GM23338 (cell line): ENCODE measurements around the gene TGDS. TPM values are rescaled to one million over a fixed set of nuclear protein-coding genes. Genes with fewer than 3 reads are reported as not detected.

Experiments used
- ATAC-seq: fragments of 200-7000 bp; cut with Tn5 transposase; 3 replicates; pipeline ENCODE4 v1.9.1; 2020
- DNase-seq: peaks from one replicate; pipeline ENCODE4 v3.0.0-alpha.2; 2015; ENCODE audit warnings: low spot score
- H2AFZ ChIP-seq: fragments of 200-600 bp; sonication (generic); 2 replicates; pipeline ENCODE4 v1.8.0; 2016; ENCODE audit warnings: antibody characterized with exemption, mild to moderate bottlenecking, moderate library complexity
- H3F3A ChIP-seq: fragments of 200-600 bp; sonication (generic); replicated peaks from 2 replicates; pipeline ENCODE4 v1.8.0; 2017; ENCODE audit warnings: antibody characterized with exemption, mixed run types, low read depth
- H3K27ac ChIP-seq: fragments of 200-600 bp; sonication (generic); 2 replicates; pipeline ENCODE4 v1.6.1; 2016; ENCODE audit warnings: low read depth
- H3K27me3 ChIP-seq: fragments of 200-600 bp; sonication (generic); 2 replicates; pipeline ENCODE4 v1.8.0; 2016; ENCODE audit warnings: mild to moderate bottlenecking, mixed run types, moderate library complexity; ENCODE audit not compliant: insufficient read depth
- H3K36me3 ChIP-seq: fragments of 200-600 bp; sonication (generic); 2 replicates; pipeline ENCODE4 v1.8.0; 2016; ENCODE audit warnings: mild to moderate bottlenecking; ENCODE audit not compliant: insufficient read depth
- H3K4me1 ChIP-seq: fragments of 200-600 bp; sonication (generic); 2 replicates; pipeline ENCODE4 v1.8.0; 2016; ENCODE audit warnings: mild to moderate bottlenecking, moderate library complexity; ENCODE audit not compliant: insufficient read depth
- H3K4me2 ChIP-seq: fragments of 200-600 bp; sonication (generic); 2 replicates; pipeline ENCODE4 v1.7.1; 2017; ENCODE audit warnings: mixed run types
- H3K4me3 ChIP-seq: fragments of 200-600 bp; sonication (generic); 2 replicates; pipeline ENCODE4 v1.6.1; 2016; ENCODE audit warnings: mixed run types
- H3K79me2 ChIP-seq: fragments of 200-600 bp; sonication (generic); replicated peaks from 2 replicates; pipeline ENCODE4 v1.8.0; 2017; ENCODE audit warnings: mild to moderate bottlenecking; ENCODE audit not compliant: insufficient read depth
- H3K9me2 ChIP-seq: fragments of 200-600 bp; sonication (generic); 2 replicates; pipeline ENCODE4 v1.8.0; 2017; ENCODE audit not compliant: insufficient read depth
- H4K20me1 ChIP-seq: fragments of 200-600 bp; sonication (generic); replicated peaks from 2 replicates; pipeline ENCODE4 v1.8.0; 2017; ENCODE audit warnings: mild to moderate bottlenecking; ENCODE audit not compliant: insufficient read depth
- H3K27ac Mint-ChIP-seq: 2 replicates; pipeline ENCODE4 v1.8.0; 2020; ENCODE audit warnings: inconsistent platforms, mild to moderate bottlenecking, moderate library complexity, mixed read lengths
- H3K27me3 Mint-ChIP-seq: 3 replicates; pipeline ENCODE4 v1.8.0; 2022; ENCODE audit warnings: low read depth, mild to moderate bottlenecking, moderate library complexity, mixed read lengths, inconsistent platforms; ENCODE audit not compliant: insufficient read depth, poor library complexity
- H3K36me3 Mint-ChIP-seq: 3 replicates; pipeline ENCODE4 v1.8.0; 2021; ENCODE audit warnings: low read depth, mild to moderate bottlenecking, inconsistent platforms, moderate library complexity, mixed read lengths
- H3K4me1 Mint-ChIP-seq: 3 replicates; pipeline ENCODE4 v1.8.0; 2020; ENCODE audit warnings: mild to moderate bottlenecking, inconsistent platforms, mixed read lengths
- H3K4me3 Mint-ChIP-seq: 3 replicates; pipeline ENCODE4 v1.8.0; 2021; ENCODE audit warnings: moderate library complexity, mild to moderate bottlenecking, inconsistent platforms, mixed read lengths
- H3K9me3 Mint-ChIP-seq: 3 replicates; pipeline ENCODE4 v1.8.0; 2020; ENCODE audit warnings: moderate library complexity, mild to moderate bottlenecking, inconsistent platforms, mixed read lengths
- CREB1 ChIP-seq: fragments of 250-450 bp; sonication (Bioruptor Pico); IDR thresholded peaks from 2 replicates; pipeline ENCODE4 v1.5.0; 2020; ENCODE audit warnings: low read depth, mild to moderate bottlenecking, moderate library complexity
- CTCF ChIP-seq, 2 experiments: fragments of 200-600 bp in 1 of 2; sonication (generic) in 1 of 2; conservative IDR thresholded peaks; 2 replicates each; pipeline versions ENCODE4 v1.5.1 to v1.6.1; 2016 to 2017; ENCODE audit warnings: antibody characterized with exemption in 2 of 2, low read depth in 2 of 2, mild to moderate bottlenecking in 2 of 2, moderate library complexity in 1 of 2
- ETS1 ChIP-seq: IDR thresholded peaks from 2 replicates; pipeline ENCODE4 v1.6.1; 2016; ENCODE audit warnings: antibody characterized with exemption
- EZH2 ChIP-seq: fragments of 200-600 bp; sonication (generic); IDR thresholded peaks from one replicate; pipeline ENCODE4 v1.8.0; 2017; ENCODE audit warnings: antibody characterized with exemption, mild to moderate bottlenecking, low read depth; ENCODE audit not compliant: unreplicated experiment
- EZH2phosphoT487 ChIP-seq: fragments of 200-600 bp; sonication (generic); IDR thresholded peaks from one replicate; pipeline ENCODE4 v1.8.1; 2018; ENCODE audit warnings: antibody characterized with exemption; ENCODE audit not compliant: unreplicated experiment
- JUNB ChIP-seq: IDR thresholded peaks from one replicate; pipeline ENCODE4 v1.6.1; 2016; ENCODE audit warnings: antibody characterized with exemption; ENCODE audit not compliant: unreplicated experiment
- NANOG ChIP-seq: IDR thresholded peaks from 2 replicates; pipeline ENCODE4 v1.6.1; 2016; ENCODE audit warnings: antibody characterized with exemption, borderline replicate concordance
- POLR2AphosphoS5 ChIP-seq: IDR thresholded peaks from 2 replicates; pipeline ENCODE4 v1.6.1; 2016; ENCODE audit warnings: antibody characterized with exemption, low read depth
- REST ChIP-seq: IDR thresholded peaks from one replicate; pipeline ENCODE4 v1.6.1; 2018; ENCODE audit warnings: antibody characterized with exemption; ENCODE audit not compliant: unreplicated experiment
- STAT1 ChIP-seq: IDR thresholded peaks from one replicate; pipeline ENCODE4 v1.6.1; 2016; ENCODE audit warnings: antibody characterized with exemption; ENCODE audit not compliant: unreplicated experiment
- ZNF114 ChIP-seq: fragments of 250-450 bp; sonication (Bioruptor Pico); IDR thresholded peaks from 2 replicates; pipeline ENCODE4 v1.5.0; 2020; ENCODE audit warnings: mild to moderate bottlenecking, moderate library complexity
- ZNF331 ChIP-seq: fragments of 250-450 bp; sonication (Bioruptor Pico); IDR thresholded peaks from 2 replicates; pipeline ENCODE4 v1.5.0; 2020; ENCODE audit warnings: low read depth, mild to moderate bottlenecking, moderate library complexity
- ZNF462 ChIP-seq: fragments of 250-450 bp; sonication (Bioruptor Pico); IDR thresholded peaks from 2 replicates; pipeline ENCODE4 v1.5.0; 2020; ENCODE audit warnings: mild to moderate bottlenecking, moderate library complexity
- polyA plus RNA-seq: library from polyadenylated mRNA; unstranded; fragments of >200 nt; fragmentation: Nextera tagmentation; extraction: Ambion mirVana; gene quantifications from 2 replicates; pipeline ENCODE4 v1.2.1, GENCODE V29; 2016
- total RNA-seq: library from RNA; depleted of rRNA; stranded (reverse); fragments of >200 nt; shearing (Covaris generic); gene quantifications from 2 replicates; pipeline ENCODE4 v1.2.3, GENCODE V29; 2014

Gene TGDS
- total and polyA plus RNA-seq, 2 experiments from 2014 or later: 18.4 to 19.6 TPM

DNA sequence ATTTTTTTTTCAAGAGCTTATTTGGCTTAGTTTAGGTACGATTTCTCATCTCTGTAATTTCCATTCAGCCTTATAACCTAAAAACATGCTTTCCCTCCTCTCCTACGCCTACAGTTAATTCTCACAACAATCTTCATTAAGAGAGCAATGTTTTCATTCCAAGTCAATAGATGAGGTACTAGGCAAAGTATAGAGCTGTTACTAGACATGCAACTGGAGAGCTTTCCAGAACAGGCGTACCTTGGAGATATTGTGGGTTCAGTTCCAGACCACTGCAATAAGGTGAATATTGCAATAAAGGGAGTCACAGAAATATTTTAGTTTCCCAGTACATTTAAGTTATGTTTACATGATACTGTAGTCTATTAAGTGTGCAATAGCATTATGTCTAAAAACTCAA is 34.8 kb downstream of the TGDS start:
- no peaks in the 10 kb centered on the region for H3K36me3 Mint-ChIP-seq

More for the DNA sequence above, 34.8 kb downstream of the TGDS start:
- no peak overlapping the region for H3K4me3 Mint-ChIP-seq
- Histone ChIP-seq H4K20me1 (no peaks in the 10 kb centered on the region), H2AFZ (no peak overlapping the region), H3K27ac (no peak overlapping the region), H3K4me3 (no peak overlapping the region), H3K79me2 (no peaks in the 10 kb centered on the region), H3K4me1 (no peaks in the 10 kb centered on the region), H3F3A (no peaks in the 10 kb centered on the region), H3K36me3 (no peaks in the 10 kb centered on the region), H3K9me2 (no peaks in the 10 kb centered on the region), H3K27me3 (no peaks in the 10 kb centered on the region), H3K4me2 (no peak overlapping the region)
- peaks cover 4% of the 10 kb centered on the region; the same call in 1 of the 3 replicates for H3K4me1 Mint-ChIP-seq
- ATAC-seq: no peak
- no peaks in the 10 kb centered on the region for H3K27me3 Mint-ChIP-seq
- no peaks in the 10 kb centered on the region for H3K9me3 Mint-ChIP-seq
- DNase-seq: no peak
- TF ChIP-seq JUNB (no peak), ZNF331 (no peak), NANOG (no peak), STAT1 (no peak), EZH2 (no peak), ZNF114 (CRISPR knock-in tag) (no peak), ZNF462 (CRISPR knock-in tag) (no peak), ETS1 (no peak), POLR2AphosphoS5 (no peak), CREB1 (no peak), REST (no peak), EZH2phosphoT487 (no peak), CTCF (conservative IDR thresholded peaks at IDR 0.05; ENCODE audit: low read depth in 2 of 2) (no peak)
- no peak overlapping the region for H3K27ac Mint-ChIP-seq
